GM21390 (cell line): ENCODE data around the gene DLGAP1.
"Not testable (repeated sequence)": the region's sequence is repeated elsewhere in the genome, so short reads cannot be mapped to it uniquely, and the experiment has no call there.

ENCODE experiments used
- ATAC-seq: cut with Tn5 transposase; IDR thresholded peaks from one replicate; pipeline ENCODE4 v1.9.1; 2021; ENCODE audit not compliant: unreplicated experiment

DLGAP1 gene

GRCh38 chr18:4096486-4096885, 358.6 kb downstream of the DLGAP1 start:
- ATAC-seq = no peak

GRCh38 chr18:4093676-4094075, 361.4 kb downstream of the DLGAP1 start:
- no peak for ATAC-seq

- ATAC-seq = no peak
Observed at GRCh38 chr18:4084382-4084900, 370.7 kb downstream of the DLGAP1 start.

- no peak for ATAC-seq
Observed at GRCh38 chr18:4078246-4078645, 376.9 kb downstream of the DLGAP1 start.

- ATAC-seq = no peak
Observed at GRCh38 chr18:4077721-4078120, 377.4 kb downstream of the DLGAP1 start.

GRCh38 chr18:4077204-4077603, 377.9 kb downstream of the DLGAP1 start:
- ATAC-seq = no peak

- ATAC-seq = no peak
Observed at GRCh38 chr18:4074647-4075046, 380.5 kb downstream of the DLGAP1 start.

- ATAC-seq = no peak
Observed at GRCh38 chr18:4069183-4069582, 385.9 kb downstream of the DLGAP1 start.

GRCh38 chr18:4068552-4069158, 386.5 kb downstream of the DLGAP1 start:
- ATAC-seq = peak; percentile 76

GRCh38 chr18:4063545-4063944, 391.6 kb downstream of the DLGAP1 start:
- ATAC-seq = no peak

GRCh38 chr18:4060427-4061281, 394.5 kb downstream of the DLGAP1 start:
- ATAC-seq = no peak

- ATAC-seq = no peak
Observed at GRCh38 chr18:4058179-4058578, 396.9 kb downstream of the DLGAP1 start.

- ATAC-seq = no peak
Observed at GRCh38 chr18:4040391-4041092, 414.6 kb downstream of the DLGAP1 start.

GRCh38 chr18:4035521-4035920, 419.6 kb downstream of the DLGAP1 start:
- ATAC-seq = no peak

GRCh38 chr18:4034815-4035214, 420.3 kb downstream of the DLGAP1 start:
- ATAC-seq = not testable (repeated sequence)

GRCh38 chr18:4026542-4026941, 428.6 kb downstream of the DLGAP1 start:
- no peak for ATAC-seq

GRCh38 chr18:4024702-4025101, 430.4 kb downstream of the DLGAP1 start:
- ATAC-seq = no peak

- not testable (repeated sequence) for ATAC-seq
Observed at GRCh38 chr18:4022749-4023148, 432.4 kb downstream of the DLGAP1 start.

GRCh38 chr18:4020026-4020425, 435.1 kb downstream of the DLGAP1 start:
- ATAC-seq = no peak

GRCh38 chr18:4017480-4017879, 437.6 kb downstream of the DLGAP1 start:
- ATAC-seq = peak; percentile 79

- ATAC-seq = no peak
Observed at GRCh38 chr18:4016391-4017049, 438.6 kb downstream of the DLGAP1 start.
